PFSK-1 (cell line): Measurements from ENCODE around the gene CTIF.

Experiments used
- FOXP2 ChIP-seq: optimal IDR thresholded peaks from 2 replicates; pipeline ENCODE3; 2011; ENCODE audit warnings: borderline replicate concordance, control low read depth, inconsistent platforms; ENCODE audit not compliant: insufficient read depth; ENCODE audit errors: extremely low read length, extremely low read depth
- POLR2AphosphoS5 ChIP-seq: IDR thresholded peaks from 2 replicates; pipeline ENCODE4 v1.6.1; 2012; ENCODE audit warnings: low read depth, mild to moderate bottlenecking, control low read depth, low read length, moderate library complexity
- REST ChIP-seq, 2 experiments: IDR thresholded peaks; 2 replicates each; pipeline versions ENCODE4 v1.6.1 to v1.8.0; 2011 to 2012; ENCODE audit warnings: low read depth in 2 of 2, low read length in 2 of 2, control low read depth in 1 of 2, inconsistent platforms in 1 of 2, mild to moderate bottlenecking in 1 of 2, moderate library complexity in 1 of 2; ENCODE audit not compliant: insufficient read depth in 1 of 2
- SIN3A ChIP-seq: IDR thresholded peaks from 2 replicates; pipeline ENCODE4 v1.6.1; 2012; ENCODE audit warnings: mild to moderate bottlenecking, low read length, moderate library complexity, borderline replicate concordance; ENCODE audit not compliant: insufficient read depth
- TAF1 ChIP-seq: IDR thresholded peaks from 2 replicates; pipeline ENCODE4 v1.6.1; 2012; ENCODE audit warnings: low read length, control low read depth, borderline replicate concordance; ENCODE audit not compliant: insufficient read depth

CTIF gene

DNA sequence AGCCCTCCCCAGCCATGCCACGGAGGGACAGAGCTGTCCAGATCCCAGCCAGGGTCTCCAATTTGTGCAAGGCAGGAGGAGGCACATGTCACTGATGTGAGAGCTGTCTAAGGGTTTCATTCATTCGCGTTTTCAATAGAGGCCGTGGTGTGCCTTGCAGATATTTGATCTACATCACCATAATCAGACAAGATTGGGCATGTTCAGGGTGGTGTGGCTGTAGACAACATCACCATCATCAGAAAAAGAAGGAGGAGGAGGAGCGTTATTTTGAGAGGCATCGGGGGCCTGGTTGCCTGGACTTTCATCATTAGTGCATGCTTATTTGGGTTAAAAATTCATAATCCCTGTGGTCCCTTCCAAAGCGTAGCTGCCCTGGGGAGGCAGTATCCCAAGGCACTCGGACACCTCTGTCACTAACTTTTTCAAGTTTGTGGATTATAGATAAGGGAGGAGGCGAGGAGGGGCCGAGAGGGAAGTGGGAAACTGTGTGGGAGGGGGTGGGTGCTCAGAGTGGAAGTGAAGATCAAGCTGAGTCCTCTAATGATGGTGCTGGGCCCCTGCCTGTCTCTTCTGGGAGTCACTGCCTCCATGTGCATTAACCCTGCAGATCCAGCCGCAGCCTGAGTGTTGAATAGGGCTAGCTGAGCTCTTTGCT lies 194.1 kb downstream of the CTIF start:
- TF ChIP-seq TAF1 (no peak), REST (IDR thresholded peaks at IDR 0.05; ENCODE audit: insufficient read depth in 1 of 2, low read depth in 2 of 2, low read length in 2 of 2) (no peak), SIN3A (no peak), POLR2AphosphoS5 (no peak)

- TF ChIP-seq SIN3A: no peak
- no peak for TF ChIP-seq REST (IDR thresholded peaks at IDR 0.05; ENCODE audit: insufficient read depth in 1 of 2, low read depth in 2 of 2, low read length in 2 of 2)
Observed at GRCh38 chr18:48733643-48734253, 194.9 kb downstream of the CTIF start.

- TF ChIP-seq SIN3A: no peak
- no peak for TF ChIP-seq POLR2AphosphoS5
- TF ChIP-seq REST (IDR thresholded peaks at IDR 0.05; ENCODE audit: insufficient read depth in 1 of 2, low read depth in 2 of 2, low read length in 2 of 2): no peak
- TF ChIP-seq TAF1: no peak
- no peak for TF ChIP-seq FOXP2
Observed at GRCh38 chr18:48734460-48734859, 195.6 kb downstream of the CTIF start.

- TF ChIP-seq FOXP2 (peak; percentile 26), SIN3A (no peak)
Observed at GRCh38 chr18:48735080-48735676, 196.3 kb downstream of the CTIF start.

GRCh38 chr18:48735681-48736255 lies 196.9 kb downstream of the CTIF start:
- no peak for TF ChIP-seq SIN3A
- no peak for TF ChIP-seq POLR2AphosphoS5
- TF ChIP-seq TAF1: no peak
- no peak for TF ChIP-seq REST (IDR thresholded peaks at IDR 0.05; ENCODE audit: insufficient read depth in 1 of 2, low read depth in 2 of 2, low read length in 2 of 2)
- no peak for TF ChIP-seq FOXP2
